ENCODE measurements around the gene TSC22D4. TPM values are rescaled to one million over a fixed set of nuclear protein-coding genes. Genes with fewer than 3 reads are reported as not detected.
A peak's percentile ranks its signal among the peaks of the same experiment; 100 is the strongest.
"Not testable (repeated sequence)": the region's sequence is repeated elsewhere in the genome, so short reads cannot be mapped to it uniquely, and the experiment has no call there.

Gene TSC22D4
- 38.5 and 41.4 TPM in 2 replicates for total RNA-seq (2014; rRNA removed; shearing (Covaris generic))
- 75.4 and 76.6 TPM in 2 replicates for total RNA-seq (2022)
- percentile 54 among the genes with signal in this experiment for Bru-seq, nascent RNA
- percentile 71 among the genes with signal in this experiment for BruChase-seq, experiment 1, labeled RNA remaining after a 6-hour chase
- BruChase-seq, experiment 2, labeled RNA remaining after a 2-hour chase = percentile 67 among the genes with signal in this experiment
- long read RNA-seq, transcript TSC22D4-202 (5 exons, 1,469 nt) = minor isoform, 16 of 102 reads
- long read RNA-seq, transcript TSC22D4-201 (5 exons, 2,383 nt) = major isoform, 48 of 102 reads
- long read RNA-seq, partial matches to known transcripts = 14 of 102 reads
- long read RNA-seq, other reads (novel, unspliced or antisense) = 21 of 102 reads

DNA sequence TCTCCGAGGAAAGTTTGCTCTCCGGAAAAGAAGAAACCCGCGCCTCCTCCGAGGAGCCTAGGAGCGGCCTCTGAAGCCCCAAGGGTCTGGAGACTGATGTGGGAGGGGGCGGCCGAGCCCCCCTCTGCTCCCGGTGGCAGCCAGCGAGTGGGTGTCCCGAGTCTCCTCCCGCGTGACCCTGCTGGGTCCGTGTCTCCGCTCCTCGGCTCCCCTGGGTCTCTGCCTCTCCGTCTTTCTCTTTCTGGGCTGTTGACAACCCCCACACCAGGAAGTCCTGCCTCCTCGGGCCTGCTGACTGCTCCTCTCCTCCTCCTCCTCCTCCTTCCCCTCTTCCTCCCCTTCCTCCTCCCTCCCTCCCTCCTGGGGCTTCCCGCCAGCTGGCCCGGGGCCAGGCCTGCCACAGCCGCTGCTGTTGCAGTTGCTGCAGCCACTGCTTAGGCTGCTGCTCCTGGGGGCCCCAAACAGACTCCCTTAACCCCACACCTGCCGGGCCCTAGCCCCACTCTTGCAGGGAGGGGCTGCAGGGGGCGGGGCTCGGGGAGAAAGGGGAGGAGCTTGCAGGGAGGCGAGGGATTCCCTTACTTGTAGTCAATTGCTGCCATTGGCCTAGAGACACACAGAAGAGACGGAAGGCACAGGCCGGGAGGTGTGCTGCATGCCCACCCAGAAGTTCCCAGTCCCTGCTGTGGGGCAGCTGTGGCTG is at the start of gene TSC22D4:
TSC22D4 (minus strand) TSS at position 257 of the 703 bp plus-strand sequence. CDS start 1,176 bp downstream, outside the sequence.
- ChIA-PET POLR2A (interaction anchor here (0.6 to 2.5 kb wide), 6 partner anchors 10 to 107 kb away, joined by 3 to 8 read pairs (median 4); partner anchors contain the start of gene FBXO24), CTCF (ENCODE audit: unreplicated experiment) (interaction anchor here (0.6 to 0.8 kb wide), 2 partner anchors 13 to 197 kb away, joined by 3 to 4 read pairs; no protein-coding TSS in a partner anchor)
- Histone ChIP-seq H3K36me3 (ENCODE audit: insufficient read depth, low read length) (peaks cover 34% of the 10 kb centered on the region), H3K79me2 (ENCODE audit: insufficient read depth, low read depth, low read length) (peaks cover 36% of the 10 kb centered on the region), H3K4me1 (ENCODE audit: insufficient read depth, low read length, poor library complexity, severe bottlenecking) (peaks cover 40% of the 10 kb centered on the region), H3K9me2 (ENCODE audit: insufficient read depth, low read length) (no peaks in the 10 kb centered on the region), H2AFZ (ENCODE audit: low read length) (peak within 1 kb of the TSS; percentile 90), H3K9me3 (ENCODE audit: low read length) (no peaks in the 10 kb centered on the region), H3K4me2 (ENCODE audit: low read length) (peak within 1 kb of the TSS; percentile 99), H3K27ac (ENCODE audit: low read depth, low read length, poor library complexity, severe bottlenecking) (peak within 1 kb of the TSS; percentile 75), H4K20me1 (ENCODE audit: insufficient read depth, low read length) (peaks cover 6% of the 10 kb centered on the region; the same call in 1 of the 2 replicates), H3K4me3 (ENCODE audit: low read depth, low read length, poor library complexity, severe bottlenecking) (peak within 1 kb of the TSS; percentile 86)
- BruUV-seq (replicated peaks) = no TSS peak
- TF ChIP-seq, protein P1, sequence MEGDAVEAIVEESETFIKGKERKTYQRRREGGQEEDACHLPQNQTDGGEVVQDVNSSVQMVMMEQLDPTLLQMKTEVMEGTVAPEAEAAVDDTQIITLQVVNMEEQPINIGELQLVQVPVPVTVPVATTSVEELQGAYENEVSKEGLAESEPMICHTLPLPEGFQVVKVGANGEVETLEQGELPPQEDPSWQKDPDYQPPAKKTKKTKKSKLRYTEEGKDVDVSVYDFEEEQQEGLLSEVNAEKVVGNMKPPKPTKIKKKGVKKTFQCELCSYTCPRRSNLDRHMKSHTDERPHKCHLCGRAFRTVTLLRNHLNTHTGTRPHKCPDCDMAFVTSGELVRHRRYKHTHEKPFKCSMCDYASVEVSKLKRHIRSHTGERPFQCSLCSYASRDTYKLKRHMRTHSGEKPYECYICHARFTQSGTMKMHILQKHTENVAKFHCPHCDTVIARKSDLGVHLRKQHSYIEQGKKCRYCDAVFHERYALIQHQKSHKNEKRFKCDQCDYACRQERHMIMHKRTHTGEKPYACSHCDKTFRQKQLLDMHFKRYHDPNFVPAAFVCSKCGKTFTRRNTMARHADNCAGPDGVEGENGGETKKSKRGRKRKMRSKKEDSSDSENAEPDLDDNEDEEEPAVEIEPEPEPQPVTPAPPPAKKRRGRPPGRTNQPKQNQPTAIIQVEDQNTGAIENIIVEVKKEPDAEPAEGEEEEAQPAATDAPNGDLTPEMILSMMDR (conservative IDR thresholded peaks at IDR 0.05; ENCODE audit: low read length) = no peak
- TF ChIP-seq EZH2phosphoT487 (IDR thresholded peaks at IDR 0.05; ENCODE audit: borderline replicate concordance, low read depth, low read length) = no peak
- peak; percentile 97 for DNase-seq (ENCODE audit: low spot score)
- intact Hi-C loops (cut with micrococcal nuclease; ENCODE audit: unreplicated experiment) = loop anchor here (2.0 to 10.0 kb wide), 4 partner anchors 28 to 213 kb away; partner anchors contain the start of genes AGFG2, GIGYF1 and GNB2

- H3K36me3 ChIP-seq (ENCODE audit: insufficient read depth, low read length); H3K79me2 ChIP-seq (ENCODE audit: insufficient read depth, low read depth, low read length); H3K9me2 ChIP-seq (ENCODE audit: insufficient read depth, low read length); H3K4me2 ChIP-seq (ENCODE audit: low read length); H2AFZ ChIP-seq (ENCODE audit: low read length); CTCF ChIA-PET (ENCODE audit: unreplicated experiment); intact Hi-C loops (cut with micrococcal nuclease; ENCODE audit: unreplicated experiment); DNase-seq (ENCODE audit: low spot score); H4K20me1 ChIP-seq (ENCODE audit: insufficient read depth, low read length); POLR2A ChIA-PET; H3K9me3 ChIP-seq (ENCODE audit: low read length); BruUV-seq (replicated peaks); H3K27ac ChIP-seq (ENCODE audit: low read depth, low read length, poor library complexity, severe bottlenecking); H3K4me3 ChIP-seq (ENCODE audit: low read depth, low read length, poor library complexity, severe bottlenecking): not testable (repeated sequence)
- peaks cover 15% of the 10 kb centered on the region for H3K4me1 ChIP-seq (ENCODE audit: insufficient read depth, low read length, poor library complexity, severe bottlenecking)
These were observed 49.3 kb upstream of the TSC22D4 start for GRCh38 chr7:100528108-100528866.

GRCh38 chr7:100523192-100523591 is 44.2 kb upstream of the TSC22D4 start:
- intact Hi-C loops (cut with micrococcal nuclease; ENCODE audit: unreplicated experiment); CTCF ChIA-PET (ENCODE audit: unreplicated experiment); H3K36me3 ChIP-seq (ENCODE audit: insufficient read depth, low read length); H3K79me2 ChIP-seq (ENCODE audit: insufficient read depth, low read depth, low read length); DNase-seq (ENCODE audit: low spot score); H3K9me2 ChIP-seq (ENCODE audit: insufficient read depth, low read length); H3K4me1 ChIP-seq (ENCODE audit: insufficient read depth, low read length, poor library complexity, severe bottlenecking); H3K4me2 ChIP-seq (ENCODE audit: low read length); H4K20me1 ChIP-seq (ENCODE audit: insufficient read depth, low read length); POLR2A ChIA-PET; H3K9me3 ChIP-seq (ENCODE audit: low read length); BruUV-seq (replicated peaks); H3K27ac ChIP-seq (ENCODE audit: low read depth, low read length, poor library complexity, severe bottlenecking); H2AFZ ChIP-seq (ENCODE audit: low read length); H3K4me3 ChIP-seq (ENCODE audit: low read depth, low read length, poor library complexity, severe bottlenecking): not testable (repeated sequence)

GRCh38 chr7:100521909-100522593 is 43.0 kb upstream of the TSC22D4 start:
- H2AFZ ChIP-seq (ENCODE audit: low read length); BruUV-seq (replicated peaks); H3K4me2 ChIP-seq (ENCODE audit: low read length); intact Hi-C loops (cut with micrococcal nuclease; ENCODE audit: unreplicated experiment); H3K4me3 ChIP-seq (ENCODE audit: low read depth, low read length, poor library complexity, severe bottlenecking); CTCF ChIA-PET (ENCODE audit: unreplicated experiment); H4K20me1 ChIP-seq (ENCODE audit: insufficient read depth, low read length); H3K4me1 ChIP-seq (ENCODE audit: insufficient read depth, low read length, poor library complexity, severe bottlenecking); H3K27ac ChIP-seq (ENCODE audit: low read depth, low read length, poor library complexity, severe bottlenecking); H3K9me3 ChIP-seq (ENCODE audit: low read length); H3K36me3 ChIP-seq (ENCODE audit: insufficient read depth, low read length); DNase-seq (ENCODE audit: low spot score); H3K9me2 ChIP-seq (ENCODE audit: insufficient read depth, low read length); H3K79me2 ChIP-seq (ENCODE audit: insufficient read depth, low read depth, low read length): not testable (repeated sequence)
- POLR2A ChIA-PET = interaction anchor here (0.7 kb wide), 1 partner anchor 365 kb away, joined by 3 read pairs; no protein-coding TSS in a partner anchor

Measured in OCI-LY7 (cell line).